Measurements from ENCODE around the gene KCNN3.

KCNN3 gene

GRCh38 chr1:154797175-154797574 is 72.9 kb downstream of the KCNN3 start:
- no peak for TF ChIP-seq ZFX (IDR thresholded peaks at IDR 0.05; ENCODE audit: borderline replicate concordance)
- no peak for TF ChIP-seq CTCF (IDR thresholded peaks at IDR 0.05)
- H3K27ac ChIP-seq: no peak overlapping the region

GRCh38 chr1:154796303-154796892 is 73.7 kb downstream of the KCNN3 start:
- no peak overlapping the region for H3K27ac ChIP-seq
- no peak for TF ChIP-seq ZFX (IDR thresholded peaks at IDR 0.05; ENCODE audit: borderline replicate concordance)
- no peak for TF ChIP-seq CTCF (IDR thresholded peaks at IDR 0.05)

GRCh38 chr1:154794608-154795007 is 75.5 kb downstream of the KCNN3 start:
- no peak overlapping the region for H3K27ac ChIP-seq
- TF ChIP-seq CTCF (IDR thresholded peaks at IDR 0.05) (no peak), ZFX (IDR thresholded peaks at IDR 0.05; ENCODE audit: borderline replicate concordance) (no peak)

- H3K27ac ChIP-seq: no peak overlapping the region
- no peak for TF ChIP-seq CTCF (IDR thresholded peaks at IDR 0.05)
- no peak for TF ChIP-seq ZFX (IDR thresholded peaks at IDR 0.05; ENCODE audit: borderline replicate concordance)
These were observed 76.4 kb downstream of the KCNN3 start for GRCh38 chr1:154793685-154794084.

- no peak overlapping the region for H3K27ac ChIP-seq
- TF ChIP-seq CTCF (IDR thresholded peaks at IDR 0.05): no peak
- no peak for TF ChIP-seq ZFX (IDR thresholded peaks at IDR 0.05; ENCODE audit: borderline replicate concordance)
These were observed 77.2 kb downstream of the KCNN3 start for GRCh38 chr1:154792899-154793298.

- no peak overlapping the region for H3K27ac ChIP-seq
- TF ChIP-seq CTCF (IDR thresholded peaks at IDR 0.05): peak; percentile 32
- no peak for TF ChIP-seq ZFX (IDR thresholded peaks at IDR 0.05; ENCODE audit: borderline replicate concordance)
These were observed 78.6 kb downstream of the KCNN3 start for GRCh38 chr1:154791292-154792166.

- no peak for TF ChIP-seq CTCF (IDR thresholded peaks at IDR 0.05)
- TF ChIP-seq ZFX (IDR thresholded peaks at IDR 0.05; ENCODE audit: borderline replicate concordance): no peak
- H3K27ac ChIP-seq: no peak overlapping the region
These were observed 81.2 kb downstream of the KCNN3 start for GRCh38 chr1:154788886-154789285.
